GM18517 (cell line): ENCODE measurements around the gene RELT.
"Not testable (repeated sequence)": the region's sequence is repeated elsewhere in the genome, so short reads cannot be mapped to it uniquely, and the experiment has no call there.

Experiments
- ATAC-seq: cut with Tn5 transposase; IDR thresholded peaks from one replicate; pipeline ENCODE4 v1.9.1; 2021; ENCODE audit warnings: mild to moderate bottlenecking, moderate library complexity; ENCODE audit not compliant: unreplicated experiment

RELT gene

GRCh38 chr11:73428227-73428626, 52.0 kb downstream of the RELT start:
- ATAC-seq = no peak

GRCh38 chr11:73428699-73429098, 52.5 kb downstream of the RELT start:
- ATAC-seq = no peak

GRCh38 chr11:73429121-73429750, 53.0 kb downstream of the RELT start:
- ATAC-seq = no peak

DNA sequence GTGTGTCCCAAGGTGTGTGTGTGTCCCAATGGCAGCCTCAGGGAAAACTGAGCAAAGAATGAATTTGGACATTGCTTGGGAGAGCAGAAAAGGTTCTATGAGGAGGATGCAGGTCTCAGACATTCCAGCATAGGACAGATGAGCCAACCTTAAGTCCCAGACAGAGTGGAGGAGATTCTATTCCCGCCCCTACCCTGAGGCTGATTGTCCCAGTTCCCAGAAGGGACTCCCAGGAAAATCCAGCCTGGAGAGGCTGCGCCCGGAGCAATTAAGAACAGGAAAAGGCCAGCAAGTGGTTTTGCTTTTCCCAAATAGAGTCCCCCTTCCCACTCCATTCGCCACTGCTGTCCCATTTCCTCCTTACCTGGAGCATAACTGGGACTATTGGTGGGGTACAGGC, 54.1 kb downstream of the RELT start:
- ATAC-seq = no peak

DNA sequence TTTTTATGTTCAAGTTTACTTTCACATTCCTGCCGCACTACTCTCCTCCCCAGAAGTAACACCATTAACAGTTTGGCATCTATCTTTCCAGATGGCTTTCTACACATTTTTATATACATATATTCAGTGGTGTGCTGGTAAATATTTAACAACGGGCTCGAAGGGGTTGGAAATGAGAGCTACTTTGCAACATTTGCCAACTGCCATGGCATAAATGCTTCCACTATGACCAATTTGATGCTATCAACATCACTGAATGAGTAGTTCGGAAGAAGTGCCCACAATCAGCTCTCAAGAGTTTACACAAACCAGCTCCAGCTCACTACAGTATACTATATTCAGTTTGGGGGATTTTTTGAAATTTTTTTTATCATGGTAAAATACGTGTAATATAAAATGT, 55.2 kb downstream of the RELT start:
- no peak for ATAC-seq

DNA sequence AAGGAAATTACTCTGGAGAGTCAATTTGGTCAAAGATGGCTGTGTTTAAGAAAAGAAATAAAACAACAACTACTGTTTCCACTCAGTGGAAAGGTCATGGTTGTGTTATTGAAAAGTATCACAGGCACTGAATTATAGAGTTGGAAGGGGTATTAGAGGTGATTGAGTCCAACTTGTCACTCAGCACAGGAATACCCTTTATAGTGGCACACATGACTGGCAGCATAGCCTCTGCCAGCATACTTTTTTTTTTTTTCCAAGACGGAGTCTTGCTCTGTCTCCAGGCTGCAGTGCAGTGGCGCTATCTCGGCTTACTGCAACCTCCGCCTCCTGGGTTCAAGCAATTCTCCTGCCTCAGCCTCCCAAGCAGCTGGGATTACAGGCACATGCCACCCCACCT, 60.7 kb downstream of the RELT start:
- not testable (repeated sequence) for ATAC-seq

DNA sequence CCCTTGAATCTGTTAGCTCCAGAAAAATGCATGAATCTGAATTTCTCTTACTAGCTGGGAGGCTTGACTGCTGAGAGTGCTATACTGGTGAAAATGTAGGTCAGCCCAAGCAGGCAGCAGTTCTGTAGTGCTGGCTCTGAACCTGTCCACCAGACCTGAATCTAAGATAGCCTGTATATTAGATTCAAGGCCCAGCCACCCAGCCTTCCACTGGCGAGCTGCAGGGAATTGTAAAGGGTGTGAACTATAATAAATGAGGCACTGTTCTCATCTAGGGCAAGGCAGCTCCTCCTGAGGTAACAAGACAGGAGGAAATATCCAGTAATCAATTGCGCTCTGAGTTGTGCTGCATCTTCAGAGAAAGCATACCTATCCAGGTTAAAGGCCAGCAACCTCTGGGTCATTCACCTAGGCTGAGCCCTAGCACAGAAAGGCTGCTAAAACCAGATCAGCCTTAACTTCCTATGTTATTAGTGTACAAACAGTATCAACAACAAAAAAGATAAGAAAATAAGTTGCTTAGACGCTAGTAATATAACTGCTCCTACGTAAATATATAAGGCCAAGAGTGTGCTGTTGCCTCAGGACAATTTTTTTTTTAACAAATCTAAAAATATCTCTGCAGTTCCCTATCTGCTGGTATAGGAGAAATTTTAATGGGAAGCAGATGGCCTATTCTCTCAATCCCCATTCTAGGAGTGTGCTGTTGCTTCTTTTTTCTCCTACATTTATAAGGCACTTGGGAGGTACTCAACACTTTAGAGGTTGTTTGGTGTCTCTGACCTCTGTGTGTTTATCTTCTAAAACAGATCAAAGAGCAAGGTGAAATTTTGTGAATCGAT, 63.0 kb downstream of the RELT start:
- no peak for ATAC-seq

- no peak for ATAC-seq
Measured at GRCh38 chr11:73445980-73446379, 69.8 kb downstream of the RELT start.

GRCh38 chr11:73446766-73447165, 70.6 kb downstream of the RELT start:
- no peak for ATAC-seq
